RPMI8226 (cell line): ENCODE results near the gene CNOT6L.

Experiments
- DNase-seq: peaks from one replicate; pipeline ENCODE4 v3.0.0-alpha.2; 2015

The CNOT6L gene

GRCh38 chr4:77710059-77710458, 109.1 kb downstream of the CNOT6L start:
- DNase-seq = no peak

- no peak for DNase-seq
Observed at GRCh38 chr4:77706717-77707116, 112.5 kb downstream of the CNOT6L start.

- DNase-seq = no peak
Observed at GRCh38 chr4:77703666-77704065, 115.5 kb downstream of the CNOT6L start.

GRCh38 chr4:77701121-77701520, 118.0 kb downstream of the CNOT6L start:
- no peak for DNase-seq

- DNase-seq = no peak
Observed at GRCh38 chr4:77699731-77700210, 119.4 kb downstream of the CNOT6L start.

GRCh38 chr4:77697860-77698590, 121.1 kb downstream of the CNOT6L start:
- peak; percentile 15 for DNase-seq

GRCh38 chr4:77695774-77696173, 123.4 kb downstream of the CNOT6L start:
- no peak for DNase-seq

- no peak for DNase-seq
Observed at GRCh38 chr4:77692847-77693432, 126.2 kb downstream of the CNOT6L start.

- DNase-seq = no peak
Observed at GRCh38 chr4:77681792-77682191, 137.4 kb downstream of the CNOT6L start.

GRCh38 chr4:77676842-77677241, 142.3 kb downstream of the CNOT6L start:
- DNase-seq = no peak

GRCh38 chr4:77671051-77671450, 148.1 kb downstream of the CNOT6L start:
- no peak for DNase-seq

- no peak for DNase-seq
Observed at GRCh38 chr4:77669946-77670590, 149.1 kb downstream of the CNOT6L start.

GRCh38 chr4:77665381-77666069, 153.6 kb downstream of the CNOT6L start:
- no peak for DNase-seq
